ENCODE results near the gene CD109. TPM values are rescaled to one million over a fixed set of nuclear protein-coding genes. Genes with fewer than 3 reads are reported as not detected.

Gene CD109
- total RNA-seq, 1 experiment from 2014 or later, result 3.2 TPM

GRCh38 chr6:73774311-73774774 lies 78.3 kb downstream of the CD109 start:
- DNase-seq, result no peak
- Histone ChIP-seq H4K8ac (replicated peaks; ENCODE audit: insufficient read length, low read depth, low read length) (no peak overlapping the region), H3K4me1 (ENCODE audit: insufficient read depth, low read length) (no peaks in the 10 kb centered on the region), H3K14ac (ENCODE audit: insufficient read depth, low read length) (no peak overlapping the region), H2BK5ac (ENCODE audit: insufficient read length, low read length) (no peak overlapping the region), H3K9me3 (ENCODE audit: control insufficient read depth, low read depth, low read length) (no peaks in the 10 kb centered on the region), H3K27me3 (ENCODE audit: insufficient read depth, low read length) (no peaks in the 10 kb centered on the region), H2AK5ac (ENCODE audit: insufficient read length, low read length) (no peak overlapping the region), H3T11ph (ENCODE audit: low read length) (no peak overlapping the region), H3K23ac (ENCODE audit: insufficient read length, low read depth, low read length) (no peak overlapping the region), H3K56ac (ENCODE audit: insufficient read length, low read depth, low read length) (no peak overlapping the region), H3K4me2 (ENCODE audit: insufficient read depth, insufficient read length, low read length) (no peak overlapping the region), H3K23me2 (ENCODE audit: insufficient read length, low read depth, low read length, poor library complexity, severe bottlenecking) (no peaks in the 10 kb centered on the region), H3K9ac (ENCODE audit: extremely low read depth, insufficient read length, low read length) (no peak overlapping the region), H4K5ac (ENCODE audit: insufficient read length, low read depth, low read length) (no peak overlapping the region), H4K20me1 (ENCODE audit: control insufficient read depth, insufficient read depth, insufficient read length) (no peaks in the 10 kb centered on the region), H3K4ac (ENCODE audit: low read depth, low read length) (no peak overlapping the region), H2AFZ (ENCODE audit: low read length) (no peak overlapping the region), H3K79me1 (ENCODE audit: insufficient read depth, low read depth, low read length, poor library complexity, severe bottlenecking) (no peaks in the 10 kb centered on the region), H2BK20ac (ENCODE audit: low read depth, low read length, poor library complexity, severe bottlenecking) (no peak overlapping the region), H3K27ac (ENCODE audit: insufficient read length, low read depth, low read length) (no peak overlapping the region), H2BK120ac (ENCODE audit: low read depth, low read length, poor library complexity, severe bottlenecking) (no peak overlapping the region), H2BK15ac (ENCODE audit: low read depth, low read length) (no peak overlapping the region), H4K91ac (ENCODE audit: insufficient read length, low read depth, low read length) (no peak overlapping the region), H2BK12ac (ENCODE audit: insufficient read length, low read depth, low read length) (no peak overlapping the region), H3K79me2 (ENCODE audit: insufficient read depth, low read length) (no peaks in the 10 kb centered on the region), H3K18ac (ENCODE audit: insufficient read length, low read depth, low read length) (no peak overlapping the region)
- H3K36me3 Mint-ChIP-seq (ENCODE audit: insufficient read depth in 1 of 3, low read depth in 3 of 3), result no peaks in the 10 kb centered on the region
- no peaks in the 10 kb centered on the region for H3K27me3 Mint-ChIP-seq (ENCODE audit: low read depth)
- no CpG with 5 or more reads among the region's 1 CpG for WGBS (ENCODE audit: extremely low coverage, insufficient read length, low lambda C conversion rate)
- H3K4me3 Mint-ChIP-seq, result no peak overlapping the region
- H3K4me1 Mint-ChIP-seq, result peaks cover 4 to 5% of the 10 kb centered on the region in 2 experiments; a peak in 2 of 4 replicates
- no peaks in the 10 kb centered on the region for H3K9me3 Mint-ChIP-seq
- no peak for TF ChIP-seq CTCF (conservative IDR thresholded peaks at IDR 0.05)
- H3K27ac Mint-ChIP-seq, result no peak overlapping the region
